COR-L47 (cell line): ENCODE results near the gene CACNA2D3.

Experiments
- DNase-seq: peaks from one replicate; lab custom pipeline; 2025; lab: John Stamatoyannopoulos, UW

The CACNA2D3 gene

DNA sequence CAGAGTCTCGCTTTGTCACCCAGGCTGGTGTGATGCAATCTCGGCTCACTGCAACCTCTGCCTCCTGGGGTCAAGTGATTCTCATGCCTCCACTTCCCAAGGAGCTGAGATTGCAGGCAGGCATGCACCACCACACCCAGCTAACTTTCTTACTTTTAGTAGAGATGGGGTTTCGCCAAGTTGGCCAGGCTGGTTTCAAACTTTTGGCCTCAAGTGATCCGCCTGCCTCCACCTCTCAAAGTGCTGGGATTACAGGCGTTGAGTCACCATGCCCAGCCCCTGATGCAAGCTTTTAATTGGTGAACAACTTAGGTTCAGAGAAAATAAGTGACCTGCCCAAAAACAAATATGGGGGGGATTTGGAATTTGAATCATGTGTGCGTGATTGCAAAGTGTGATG, 559.4 kb downstream of the CACNA2D3 start:
- DNase-seq: no peak

DNA sequence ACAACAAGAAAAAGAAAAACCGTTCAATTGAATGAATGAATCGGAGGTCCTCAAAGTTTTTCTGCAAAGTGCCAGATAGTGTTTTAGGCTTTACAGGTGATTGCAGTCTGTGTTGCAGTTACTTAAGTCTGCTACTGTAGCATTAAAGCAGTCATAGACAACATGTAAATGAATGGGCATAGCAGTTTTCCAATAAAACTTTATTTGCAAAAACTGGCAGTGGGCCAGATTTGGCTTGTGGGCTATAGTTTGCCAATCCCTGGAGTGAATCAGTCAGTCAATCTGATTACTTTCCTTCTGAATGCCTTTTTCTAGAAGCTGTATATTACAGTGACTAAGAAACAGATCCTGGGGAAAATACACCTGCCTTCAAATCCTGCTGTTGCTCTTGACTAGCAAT, 562.9 kb downstream of the CACNA2D3 start:
- no peak for DNase-seq

DNA sequence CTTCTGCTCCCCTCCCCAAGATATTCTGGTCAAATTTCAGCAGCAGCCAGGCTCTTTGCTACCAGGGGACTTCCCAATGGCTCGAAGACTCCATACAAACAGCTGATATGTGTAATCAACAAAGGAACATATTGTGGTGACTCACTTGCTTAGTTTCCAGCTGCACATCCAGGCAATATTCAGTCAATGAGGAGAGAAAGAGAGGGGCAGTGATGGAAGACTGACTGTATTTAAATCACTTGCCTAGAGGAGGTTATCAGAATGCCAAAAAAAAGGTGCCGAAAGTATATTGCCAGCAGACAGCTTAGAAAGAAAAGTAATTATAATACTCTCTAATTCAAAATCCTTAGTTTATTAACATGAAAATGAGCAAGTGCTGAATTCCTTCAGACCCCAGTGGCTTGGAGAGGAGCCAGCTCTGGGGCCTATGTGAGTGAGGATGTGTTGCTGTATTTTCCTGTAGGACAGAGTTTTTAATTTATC, 569.0 kb downstream of the CACNA2D3 start:
- no peak for DNase-seq

DNA sequence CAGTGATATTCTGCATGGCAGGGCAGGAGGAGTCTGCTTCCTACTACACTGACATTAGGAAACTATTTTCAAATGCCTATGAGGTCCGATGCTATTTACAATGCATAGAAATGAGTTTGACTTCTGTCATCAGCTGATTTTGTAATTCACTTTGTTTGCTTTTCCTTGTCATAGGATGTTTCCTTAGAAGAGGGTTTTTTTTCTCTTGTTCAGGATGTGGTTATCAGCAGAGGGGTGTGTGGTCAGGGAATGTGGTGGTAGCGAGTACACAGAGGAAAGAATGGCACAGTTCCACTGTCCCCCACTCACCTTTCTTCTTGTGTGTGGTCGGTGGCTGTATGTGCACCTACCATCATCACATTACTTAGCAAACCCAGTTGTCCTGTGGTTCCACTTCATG, 574.0 kb downstream of the CACNA2D3 start:
- no peak for DNase-seq

DNA sequence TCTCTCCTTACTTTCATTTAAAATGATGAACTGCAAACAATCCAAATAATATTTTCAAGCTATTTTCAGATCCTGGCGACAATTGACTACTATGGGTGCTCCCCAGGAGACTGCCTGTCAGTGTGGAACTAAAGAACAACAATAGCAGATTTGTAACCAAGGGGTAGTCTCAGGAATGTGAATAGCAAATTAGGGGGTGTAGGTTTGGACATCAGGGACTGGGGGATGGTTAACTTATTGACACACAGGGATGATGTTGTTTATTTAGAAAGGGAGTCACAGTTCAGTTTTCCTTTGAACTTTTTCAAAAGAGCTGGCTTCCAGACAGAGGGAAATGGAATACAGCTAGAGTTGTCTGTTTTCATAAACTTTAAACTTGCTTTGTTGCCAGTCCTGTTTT, 575.7 kb downstream of the CACNA2D3 start:
- DNase-seq: no peak

DNA sequence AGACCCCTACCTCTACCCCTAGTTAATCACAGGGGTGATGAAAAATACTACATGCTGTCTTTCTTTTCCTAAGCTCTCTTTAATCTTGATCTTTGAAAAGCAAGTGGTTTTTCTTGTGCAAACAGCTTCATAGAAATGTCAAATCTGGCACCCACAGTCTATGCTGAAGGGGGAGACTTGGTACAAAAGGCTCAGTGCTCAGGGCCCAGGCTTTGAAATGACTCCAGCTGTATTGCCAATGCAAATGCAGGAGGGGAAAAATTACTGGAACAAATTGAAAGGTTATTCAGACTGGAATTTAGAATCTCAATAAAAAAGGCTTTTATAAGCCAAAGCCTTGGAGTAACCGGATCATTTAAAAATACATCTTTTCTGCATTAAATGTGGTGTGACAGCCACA, 581.6 kb downstream of the CACNA2D3 start:
- DNase-seq: no peak

DNA sequence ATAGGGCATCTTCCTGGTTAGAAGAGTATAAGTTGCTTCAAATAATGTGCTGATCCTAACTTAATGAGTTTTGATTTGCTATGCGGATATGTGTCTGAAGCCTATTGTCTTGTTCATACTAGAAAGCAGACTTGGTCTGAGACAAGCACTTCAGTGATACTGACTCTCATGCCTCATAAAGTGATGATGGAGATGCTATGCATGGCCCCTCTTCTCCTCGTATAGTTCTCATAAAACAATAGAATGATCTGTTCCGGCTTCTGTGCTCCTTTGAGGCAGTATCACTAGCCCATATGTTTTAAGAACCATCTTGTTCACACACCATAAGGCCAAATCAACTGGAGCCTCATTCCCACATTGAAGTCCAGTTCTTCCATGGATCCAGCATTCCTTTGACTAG, 583.4 kb downstream of the CACNA2D3 start:
- no peak for DNase-seq

DNA sequence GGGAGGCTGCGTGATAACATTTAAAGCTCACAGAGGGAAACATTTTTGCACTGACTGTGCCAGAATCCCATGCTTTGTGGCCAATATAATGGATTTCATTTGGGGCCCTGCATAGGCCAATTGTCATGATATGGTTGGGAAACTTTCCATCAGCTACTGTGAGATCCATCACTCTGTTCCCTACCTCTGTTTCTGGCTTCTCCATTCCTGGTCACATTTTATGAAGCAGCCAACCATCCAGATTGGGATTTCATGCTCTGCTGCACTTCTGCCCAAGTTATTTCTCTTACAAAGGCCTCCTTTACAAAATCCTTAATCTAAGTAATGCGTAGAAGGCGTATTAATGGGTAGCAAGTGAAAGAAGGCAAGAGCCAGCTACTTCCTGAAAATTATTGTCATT, 584.4 kb downstream of the CACNA2D3 start:
- DNase-seq: no peak

DNA sequence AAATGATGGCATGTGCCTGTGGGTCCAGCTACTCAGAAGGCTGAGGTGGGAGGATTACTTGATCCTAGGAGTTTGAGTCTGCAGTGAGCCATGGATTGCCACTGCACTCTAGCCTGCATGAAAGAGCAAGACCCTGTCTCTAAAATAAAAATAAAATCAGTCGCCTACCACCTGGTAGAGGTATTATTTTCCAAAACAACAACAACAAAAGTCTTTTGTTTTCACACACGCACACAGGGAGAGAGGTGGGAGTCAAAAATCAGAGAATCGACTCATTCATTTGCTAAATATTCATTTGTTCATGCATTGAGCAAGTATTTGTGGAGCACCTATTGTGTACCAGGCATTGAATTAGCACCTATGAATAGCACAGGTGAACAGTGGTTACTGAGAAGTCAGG, 587.4 kb downstream of the CACNA2D3 start:
- no peak for DNase-seq

DNA sequence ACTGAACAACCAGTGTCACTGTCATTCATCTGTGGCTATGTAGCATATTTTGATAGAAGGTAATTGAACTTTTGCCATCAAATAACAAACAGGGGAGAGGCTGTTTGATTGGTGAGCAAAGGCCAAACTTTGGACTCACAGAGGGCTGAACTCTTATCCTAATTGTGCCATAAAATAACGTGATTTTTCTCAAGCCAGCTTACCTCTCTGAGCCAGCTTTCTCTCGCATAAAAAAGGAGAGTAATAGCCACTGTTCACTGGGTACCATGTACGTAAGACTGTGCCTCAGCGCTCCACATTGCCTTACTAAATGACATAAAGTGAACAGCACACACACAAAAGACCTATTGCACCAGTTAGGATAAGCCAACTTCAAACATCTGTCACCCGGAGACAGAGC, 588.6 kb downstream of the CACNA2D3 start:
- DNase-seq: no peak

DNA sequence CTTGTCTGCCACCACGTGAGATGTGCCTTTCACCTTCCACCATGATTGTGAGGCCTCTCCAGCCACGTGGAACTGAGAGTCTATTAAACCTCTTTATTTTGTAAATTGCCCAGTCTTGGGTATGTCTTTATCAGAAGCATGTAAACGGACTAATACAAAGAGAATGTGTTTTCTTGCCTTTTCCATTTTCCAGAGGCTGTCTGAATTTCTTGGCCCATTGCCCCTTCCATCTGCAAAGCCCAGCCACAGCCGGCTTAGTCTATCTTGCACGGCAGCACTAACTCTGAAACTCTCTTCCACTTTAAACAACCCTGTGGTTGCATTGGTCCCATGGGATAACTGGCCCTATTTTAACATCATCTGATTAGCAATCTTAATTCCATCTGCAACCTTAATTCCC, 590.2 kb downstream of the CACNA2D3 start:
- no peak for DNase-seq

DNA sequence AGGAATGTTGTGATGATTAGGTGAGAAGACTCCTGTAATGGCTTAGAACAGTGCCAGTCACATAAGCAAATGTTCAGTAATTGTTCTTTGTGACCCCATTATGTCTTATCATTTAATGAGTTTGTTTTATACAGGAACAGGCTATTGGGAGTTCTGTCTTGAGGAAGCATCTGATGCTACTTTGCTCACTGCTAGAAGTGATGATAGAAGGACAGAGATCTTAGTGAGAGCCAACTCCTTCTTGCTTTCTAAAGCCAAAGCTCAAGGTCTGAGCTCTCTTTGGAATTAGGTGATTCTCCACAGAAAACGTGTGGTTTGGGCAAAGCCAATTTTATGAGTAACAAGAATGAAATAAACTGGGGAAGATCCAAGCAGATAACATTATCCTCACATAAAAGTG, 590.7 kb downstream of the CACNA2D3 start:
- DNase-seq: no peak

DNA sequence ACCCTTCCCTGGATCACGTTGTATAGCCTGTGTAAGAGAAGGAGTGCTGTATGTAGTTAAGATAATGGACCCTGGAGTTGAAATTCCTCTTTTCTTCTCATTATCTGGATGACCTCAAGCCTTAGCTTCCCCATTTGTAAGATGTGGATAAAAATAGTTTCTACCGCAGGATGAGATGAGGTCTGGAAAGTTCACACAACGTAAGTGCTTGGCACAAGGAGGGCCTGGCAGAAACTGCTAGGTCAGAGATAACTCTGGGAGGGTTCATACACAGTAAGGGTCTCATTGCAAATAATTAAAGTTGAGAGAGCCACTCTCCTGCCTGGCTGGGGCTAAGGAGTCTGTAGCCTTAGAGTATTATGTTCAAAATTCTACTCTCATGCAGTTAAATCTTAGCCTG, 591.1 kb downstream of the CACNA2D3 start:
- no peak for DNase-seq

DNA sequence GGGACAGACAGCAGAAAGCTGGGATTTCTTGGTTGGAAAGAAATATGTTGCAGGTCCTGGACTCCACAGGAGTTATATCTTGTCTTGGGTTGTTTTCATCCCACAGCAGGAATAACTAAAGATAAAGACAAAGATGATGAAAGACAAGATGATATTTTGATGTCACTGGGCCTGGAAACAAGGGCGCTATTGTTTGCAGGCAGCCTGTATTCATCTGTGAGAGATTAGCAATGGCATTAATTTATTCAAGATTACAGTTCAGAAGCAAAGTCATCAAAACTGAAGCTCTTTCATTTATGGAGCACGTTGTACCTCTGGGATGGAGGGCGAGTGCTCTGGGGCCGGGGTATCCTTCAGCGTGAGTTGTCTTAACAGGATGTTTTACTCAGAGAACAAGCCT, 591.7 kb downstream of the CACNA2D3 start:
- no peak for DNase-seq

DNA sequence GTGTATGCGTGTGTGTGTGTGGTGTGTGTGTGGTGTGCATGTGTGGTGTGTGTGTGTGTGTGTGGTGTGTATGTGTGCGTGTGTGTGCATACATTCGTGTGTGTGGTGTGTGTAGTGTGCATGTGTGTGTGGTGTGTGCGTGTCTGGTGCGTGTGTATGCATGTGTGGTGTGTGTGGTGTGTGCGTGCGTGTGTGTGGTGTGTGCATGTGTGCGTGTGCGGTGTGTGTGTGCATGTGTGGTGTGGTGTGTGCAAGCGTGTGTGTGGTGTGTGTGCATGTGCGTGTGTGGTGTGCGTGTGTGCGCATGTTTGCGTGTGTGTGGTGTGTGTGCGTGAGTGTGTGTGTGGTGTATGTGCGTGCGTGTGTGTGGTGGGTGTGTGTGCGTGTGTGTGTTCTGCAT, 595.2 kb downstream of the CACNA2D3 start:
- DNase-seq: no peak

DNA sequence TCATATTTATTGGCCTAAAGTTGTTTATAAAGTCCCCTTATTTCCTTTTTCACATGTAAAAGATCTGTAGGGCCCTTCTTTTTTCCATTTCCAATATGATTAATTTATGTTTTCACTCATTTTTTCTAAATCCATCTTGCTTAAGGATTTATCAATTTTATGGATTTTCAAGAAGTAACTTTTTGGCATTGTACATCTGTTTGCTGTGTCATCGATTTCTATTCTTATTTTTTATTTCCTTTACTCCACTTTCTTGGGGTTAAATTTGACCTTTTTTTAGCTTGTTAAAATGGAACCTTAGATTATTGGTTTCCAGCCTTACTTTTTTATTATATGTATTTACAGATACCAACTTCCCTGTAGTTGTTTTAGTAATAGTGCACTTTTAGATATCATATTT, 597.6 kb downstream of the CACNA2D3 start:
- no peak for DNase-seq

DNA sequence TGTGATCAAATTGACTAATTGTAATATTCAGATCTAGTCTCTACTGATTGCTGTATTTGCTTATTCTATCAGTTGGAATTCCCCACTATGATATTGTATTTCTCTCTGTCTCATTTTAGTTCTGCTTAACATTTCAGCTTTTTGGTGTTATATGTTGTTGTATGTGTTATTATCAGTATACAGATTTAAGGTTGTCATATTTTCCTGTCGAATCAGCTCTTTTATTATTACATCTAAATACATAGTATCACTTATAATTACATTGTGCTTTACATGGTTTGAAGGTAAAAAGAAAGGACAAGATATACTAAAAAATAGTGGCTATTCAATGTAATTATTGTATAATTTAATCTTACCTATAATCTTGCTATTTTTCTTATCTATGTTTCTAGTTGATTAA, 598.3 kb downstream of the CACNA2D3 start:
- no peak for DNase-seq

DNA sequence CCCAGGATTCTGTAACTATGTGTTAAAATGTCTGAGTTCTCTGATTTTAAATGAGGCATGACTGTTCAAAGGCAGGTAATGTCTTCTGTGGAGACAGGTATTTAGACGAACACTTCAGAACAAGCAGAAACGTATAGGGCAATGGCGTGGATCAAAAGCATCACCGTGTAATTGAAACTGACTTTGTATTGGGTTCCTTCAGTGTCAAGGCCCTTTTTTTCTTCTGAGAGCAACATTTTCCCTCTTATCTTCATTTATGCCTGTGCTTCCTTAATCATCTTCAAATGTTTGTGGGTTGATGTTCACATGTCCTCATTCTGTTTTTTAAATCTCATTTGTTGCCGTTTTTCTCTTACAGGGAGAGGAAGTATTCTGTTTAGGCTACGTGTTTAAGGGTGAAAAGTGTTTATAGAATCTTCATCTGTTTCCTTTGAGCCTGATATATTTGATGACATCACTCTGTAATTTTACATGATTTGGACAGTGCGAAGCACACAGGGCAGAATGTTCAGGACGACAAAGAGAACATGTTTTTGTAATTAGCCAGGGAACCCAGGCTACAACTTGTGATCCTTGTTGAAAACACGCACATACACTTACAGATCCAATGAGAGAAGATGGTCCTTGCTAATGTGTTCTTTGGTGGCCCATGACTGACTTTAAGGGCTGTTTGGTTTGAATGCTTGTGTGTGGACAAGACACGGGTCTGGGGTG, 609.5 kb downstream of the CACNA2D3 start:
- no peak for DNase-seq

DNA sequence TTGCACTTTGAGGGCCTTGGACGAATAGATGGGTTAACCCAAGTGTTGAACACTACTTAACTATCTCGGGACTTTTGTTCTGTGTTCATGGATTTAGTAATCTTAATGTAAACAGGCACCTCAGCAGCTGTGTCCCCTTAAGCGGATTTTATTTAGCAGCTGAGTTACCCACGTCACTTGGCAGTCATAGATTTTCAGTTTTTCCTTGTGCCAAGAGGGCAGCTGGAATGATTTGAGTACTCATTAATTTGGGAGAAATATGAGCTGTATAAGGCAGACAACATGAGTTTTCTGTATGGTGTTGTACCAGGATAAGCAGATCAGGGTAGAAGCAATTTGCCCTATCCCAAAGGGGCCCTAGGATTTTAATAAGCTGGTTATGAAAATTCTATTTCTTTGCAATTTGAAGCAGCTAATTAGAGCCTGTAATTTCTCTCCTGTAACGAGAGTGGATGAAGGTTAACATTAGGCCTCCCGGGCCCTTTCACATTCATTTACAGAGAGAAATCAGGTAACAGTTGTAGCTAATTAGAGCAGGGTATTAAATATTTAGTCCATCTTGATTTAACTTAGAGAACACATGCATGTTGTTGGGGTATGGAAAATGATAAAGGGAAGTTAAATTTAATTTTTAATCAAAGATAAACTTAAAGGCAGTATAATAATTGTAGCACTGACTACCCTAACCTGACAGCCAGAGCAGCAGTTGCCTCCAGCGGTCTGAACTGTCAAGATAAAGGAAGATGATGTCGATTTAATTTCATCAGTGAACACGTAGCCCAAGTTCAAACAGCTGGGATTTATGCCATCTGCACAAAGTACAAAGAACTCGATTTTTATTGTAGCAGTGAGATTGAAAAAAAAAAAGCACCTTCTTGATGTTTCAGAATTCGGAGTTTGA, 611.0 kb downstream of the CACNA2D3 start:
- no peak for DNase-seq

DNA sequence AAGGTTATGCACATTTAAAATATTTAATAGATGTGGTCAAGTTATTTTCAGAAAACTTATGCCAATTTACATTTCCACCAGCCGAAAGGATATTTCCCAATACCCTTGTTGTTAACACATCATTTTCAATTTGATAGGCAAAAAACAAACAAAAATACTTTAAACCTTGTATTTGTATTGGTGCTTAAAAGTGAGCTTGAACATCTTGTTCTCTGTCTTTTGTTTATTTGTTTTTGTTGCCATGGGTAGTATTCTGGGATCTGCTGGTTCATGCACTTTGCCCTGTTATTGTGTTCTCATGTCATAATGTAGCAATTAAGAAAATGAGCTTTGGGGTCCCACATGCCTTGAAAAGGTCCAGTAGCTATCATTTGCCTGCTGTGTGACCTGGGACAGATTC, 614.1 kb downstream of the CACNA2D3 start:
- no peak for DNase-seq

DNA sequence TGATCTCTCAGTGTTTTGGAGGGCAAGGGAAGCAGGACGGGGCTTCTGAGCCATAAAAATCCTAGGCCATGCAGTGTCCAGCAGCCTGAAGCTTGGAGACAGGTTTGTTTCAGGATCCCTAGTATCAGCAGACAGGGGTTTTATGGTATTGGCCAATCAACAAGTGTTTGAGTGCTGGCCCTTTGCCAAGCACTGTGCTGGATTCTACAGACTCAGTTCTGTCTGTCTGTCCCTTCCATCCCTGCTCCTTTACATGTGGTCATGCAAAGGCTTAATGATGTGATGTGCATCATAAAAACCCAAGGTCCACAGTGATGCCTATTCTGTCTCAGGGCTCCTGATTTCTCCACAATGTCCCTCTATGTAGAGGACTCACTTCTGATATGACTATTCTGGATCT, 621.4 kb downstream of the CACNA2D3 start:
- DNase-seq: no peak

DNA sequence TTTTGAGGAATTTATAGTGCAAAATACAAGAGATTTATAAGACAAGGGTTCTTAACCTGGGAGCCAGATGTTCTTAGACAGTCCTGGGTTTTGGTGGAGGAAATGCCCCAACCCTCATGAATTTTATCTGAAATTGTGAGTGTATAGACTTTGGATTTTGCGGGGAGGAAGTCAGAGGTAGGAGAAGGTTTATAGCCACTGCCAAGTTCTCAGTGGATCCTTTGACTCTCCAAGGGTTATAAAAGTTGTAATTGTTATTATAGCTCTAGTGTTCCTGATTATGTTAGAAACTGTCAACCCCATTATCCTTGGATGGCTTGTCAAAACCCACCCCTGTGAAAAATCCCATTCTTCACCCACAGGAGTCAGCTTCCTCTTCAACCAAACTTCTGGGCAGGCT, 621.9 kb downstream of the CACNA2D3 start:
- DNase-seq: no peak

DNA sequence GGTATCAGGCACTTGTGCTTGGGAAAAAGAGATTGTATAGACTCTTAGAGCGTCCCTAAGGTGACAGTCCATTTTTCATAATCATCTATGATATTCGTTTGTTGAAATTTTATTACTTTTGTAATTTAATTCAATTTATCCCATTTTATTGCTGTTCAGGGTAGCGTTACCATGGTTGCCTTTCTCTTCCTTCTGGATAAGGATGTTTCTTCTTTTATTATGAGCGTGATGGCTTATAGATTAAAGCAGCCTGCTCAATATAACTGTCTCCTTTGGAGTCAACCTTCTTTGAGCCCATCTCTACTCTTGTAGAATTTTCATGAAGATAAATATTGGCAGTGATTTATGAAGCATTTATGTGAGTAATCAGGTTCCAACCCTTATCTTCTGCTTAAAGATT, 623.5 kb downstream of the CACNA2D3 start:
- no peak for DNase-seq
